Astrocyte (in vitro differentiated cells and primary cell): ENCODE measurements around the gene SEMA4G. TPM values are rescaled to one million over a fixed set of nuclear protein-coding genes. Genes with fewer than 3 reads are reported as not detected.

Experiments
- DNase-seq: peaks from one replicate; pipeline ENCODE4 v3.0.0-alpha.2; 2010; ENCODE audit warnings: low read depth
- FAIRE-seq: peaks from 2 replicates; lab custom pipeline; 2011; peaks lifted over from hg19 to GRCh38; lab: Jason Lieb, UNC
- H2AFZ ChIP-seq: 2 replicates; pipeline ENCODE4 v1.6.0; 2012; ENCODE audit warnings: low read depth, low read length, inconsistent platforms
- H3K27ac ChIP-seq: 2 replicates; pipeline ENCODE4 v1.5.1; 2011; ENCODE audit warnings: low read depth, low read length, inconsistent platforms
- H3K27me3 ChIP-seq: 2 replicates; pipeline ENCODE4 v1.6.0; 2011; ENCODE audit warnings: low read length, inconsistent platforms; ENCODE audit not compliant: insufficient read depth
- H3K36me3 ChIP-seq: 2 replicates; pipeline ENCODE4 v1.5.1; 2011; ENCODE audit warnings: low read length, inconsistent platforms; ENCODE audit not compliant: insufficient read depth
- H3K4me1 ChIP-seq: 2 replicates; pipeline ENCODE4 v1.5.1; 2011; ENCODE audit warnings: low read length, inconsistent platforms; ENCODE audit not compliant: insufficient read depth
- H3K4me2 ChIP-seq: 2 replicates; pipeline ENCODE4 v1.6.0; 2012; ENCODE audit warnings: low read length, inconsistent platforms
- H3K4me3 ChIP-seq: 2 replicates; pipeline ENCODE4 v1.5.1; 2011; ENCODE audit warnings: low read depth, mild to moderate bottlenecking, low read length, inconsistent platforms; ENCODE audit not compliant: insufficient read depth
- H3K79me2 ChIP-seq: 2 replicates; pipeline ENCODE4 v1.6.0; 2012; ENCODE audit warnings: mild to moderate bottlenecking, low read length, inconsistent platforms; ENCODE audit not compliant: insufficient read depth
- H3K9ac ChIP-seq: 2 replicates; pipeline ENCODE4 v1.6.0; 2012; ENCODE audit warnings: mild to moderate bottlenecking, low read length, inconsistent platforms
- H3K9me3 ChIP-seq: 2 replicates; pipeline ENCODE4 v1.5.1; 2012; ENCODE audit warnings: low read depth, mild to moderate bottlenecking, low read length, inconsistent platforms; ENCODE audit not compliant: insufficient read depth
- H4K20me1 ChIP-seq: 2 replicates; pipeline ENCODE4 v1.6.0; 2012; ENCODE audit warnings: low read length, inconsistent platforms; ENCODE audit not compliant: insufficient read depth
- H3K27ac Mint-ChIP-seq: one replicate; pipeline ENCODE4 v1.8.0; 2021; ENCODE audit warnings: mild to moderate bottlenecking, mixed read lengths; ENCODE audit not compliant: unreplicated experiment
- H3K27me3 Mint-ChIP-seq: one replicate; pipeline ENCODE4 v1.8.0; 2021; ENCODE audit warnings: low read depth, mixed read lengths; ENCODE audit not compliant: unreplicated experiment
- H3K36me3 Mint-ChIP-seq: one replicate; pipeline ENCODE4 v1.8.0; 2021; ENCODE audit warnings: low read depth, mixed read lengths; ENCODE audit not compliant: unreplicated experiment
- H3K4me1 Mint-ChIP-seq: one replicate; pipeline ENCODE4 v1.8.0; 2021; ENCODE audit warnings: low read depth, mixed read lengths; ENCODE audit not compliant: unreplicated experiment
- H3K4me3 Mint-ChIP-seq: one replicate; pipeline ENCODE4 v1.8.0; 2021; ENCODE audit warnings: mild to moderate bottlenecking, moderate library complexity, mixed read lengths; ENCODE audit not compliant: unreplicated experiment
- H3K9me3 Mint-ChIP-seq: one replicate; pipeline ENCODE4 v1.8.0; 2021; ENCODE audit warnings: mild to moderate bottlenecking, mixed read lengths; ENCODE audit not compliant: unreplicated experiment
- EZH2 ChIP-seq: IDR thresholded peaks from 2 replicates; pipeline ENCODE4 v1.6.1; 2012; ENCODE audit warnings: mild to moderate bottlenecking, low read length, inconsistent platforms; ENCODE audit not compliant: insufficient read depth
- total RNA-seq: library from RNA; stranded (reverse); gene quantifications from 2 replicates; pipeline ENCODE4 v1.2.1, GENCODE V29; 2021
- TF ChIP-seq, protein P1 (sequence below): IDR thresholded peaks from 2 replicates; pipeline ENCODE4 v1.5.1; 2011; ENCODE audit warnings: low read depth, mild to moderate bottlenecking, inconsistent platforms, low read length, moderate library complexity; ENCODE audit not compliant: insufficient read depth

SEMA4G gene
- total RNA-seq, 1 donor from 2014 or later, result 5.9 TPM

DNA sequence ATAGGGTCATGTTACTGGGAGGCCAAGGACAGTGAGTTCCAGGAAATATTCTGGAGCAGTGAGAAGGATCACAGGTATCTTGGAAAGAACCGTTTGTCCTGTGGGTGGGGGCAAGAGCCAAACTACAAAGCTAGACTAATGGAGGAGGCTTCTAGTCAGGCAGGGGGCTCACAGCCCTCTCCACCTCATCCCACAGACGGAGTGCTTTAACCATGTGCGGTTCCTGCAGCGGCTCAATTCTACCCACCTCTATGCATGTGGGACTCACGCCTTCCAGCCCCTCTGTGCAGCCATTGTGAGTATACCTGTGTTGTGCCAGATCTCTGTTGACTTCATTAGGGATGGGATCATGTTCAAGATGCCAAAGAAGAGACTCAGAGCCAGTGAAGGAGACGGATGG, 8.1 kb downstream of the SEMA4G start:
- Histone ChIP-seq H3K27me3 (no peaks in the 10 kb centered on the region), H3K4me2 (no peak overlapping the region), H2AFZ (no peak overlapping the region), H4K20me1 (no peaks in the 10 kb centered on the region), H3K9me3 (no peaks in the 10 kb centered on the region), H3K27ac (no peak overlapping the region), H3K4me1 (no peaks in the 10 kb centered on the region), H3K36me3 (no peaks in the 10 kb centered on the region), H3K9ac (no peak overlapping the region), H3K79me2 (no peaks in the 10 kb centered on the region), H3K4me3 (no peak overlapping the region)
- H3K4me1 Mint-ChIP-seq, result no peaks in the 10 kb centered on the region
- H3K4me3 Mint-ChIP-seq, result no peak overlapping the region
- peaks cover 18% of the 10 kb centered on the region for H3K36me3 Mint-ChIP-seq
- no peak overlapping the region for H3K27ac Mint-ChIP-seq
- no peak for FAIRE-seq
- H3K9me3 Mint-ChIP-seq, result no peaks in the 10 kb centered on the region
- TF ChIP-seq, protein P1, sequence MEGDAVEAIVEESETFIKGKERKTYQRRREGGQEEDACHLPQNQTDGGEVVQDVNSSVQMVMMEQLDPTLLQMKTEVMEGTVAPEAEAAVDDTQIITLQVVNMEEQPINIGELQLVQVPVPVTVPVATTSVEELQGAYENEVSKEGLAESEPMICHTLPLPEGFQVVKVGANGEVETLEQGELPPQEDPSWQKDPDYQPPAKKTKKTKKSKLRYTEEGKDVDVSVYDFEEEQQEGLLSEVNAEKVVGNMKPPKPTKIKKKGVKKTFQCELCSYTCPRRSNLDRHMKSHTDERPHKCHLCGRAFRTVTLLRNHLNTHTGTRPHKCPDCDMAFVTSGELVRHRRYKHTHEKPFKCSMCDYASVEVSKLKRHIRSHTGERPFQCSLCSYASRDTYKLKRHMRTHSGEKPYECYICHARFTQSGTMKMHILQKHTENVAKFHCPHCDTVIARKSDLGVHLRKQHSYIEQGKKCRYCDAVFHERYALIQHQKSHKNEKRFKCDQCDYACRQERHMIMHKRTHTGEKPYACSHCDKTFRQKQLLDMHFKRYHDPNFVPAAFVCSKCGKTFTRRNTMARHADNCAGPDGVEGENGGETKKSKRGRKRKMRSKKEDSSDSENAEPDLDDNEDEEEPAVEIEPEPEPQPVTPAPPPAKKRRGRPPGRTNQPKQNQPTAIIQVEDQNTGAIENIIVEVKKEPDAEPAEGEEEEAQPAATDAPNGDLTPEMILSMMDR, result no peak
- TF ChIP-seq EZH2, result no peak
- H3K27me3 Mint-ChIP-seq, result no peaks in the 10 kb centered on the region
- DNase-seq, result no peak

- FAIRE-seq (no peak), DNase-seq (no peak)
- Histone ChIP-seq H3K9ac (no peak overlapping the region), H3K27ac (no peak overlapping the region), H3K9me3 (no peaks in the 10 kb centered on the region), H3K36me3 (peaks cover 2% of the 10 kb centered on the region), H3K4me3 (no peak overlapping the region), H3K79me2 (no peaks in the 10 kb centered on the region), H2AFZ (no peak overlapping the region), H3K4me2 (no peak overlapping the region), H4K20me1 (no peaks in the 10 kb centered on the region), H3K27me3 (no peaks in the 10 kb centered on the region), H3K4me1 (no peaks in the 10 kb centered on the region)
- H3K27me3 Mint-ChIP-seq, result no peaks in the 10 kb centered on the region
- H3K4me1 Mint-ChIP-seq, result no peaks in the 10 kb centered on the region
- TF ChIP-seq EZH2, result no peak
- TF ChIP-seq, protein P1, result no peak
- H3K9me3 Mint-ChIP-seq, result no peaks in the 10 kb centered on the region
- no peak overlapping the region for H3K4me3 Mint-ChIP-seq
- no peak overlapping the region for H3K27ac Mint-ChIP-seq
- H3K36me3 Mint-ChIP-seq, result peaks cover 18% of the 10 kb centered on the region
These were observed 9.0 kb downstream of the SEMA4G start for GRCh38 chr10:100978121-100978900.

DNA sequence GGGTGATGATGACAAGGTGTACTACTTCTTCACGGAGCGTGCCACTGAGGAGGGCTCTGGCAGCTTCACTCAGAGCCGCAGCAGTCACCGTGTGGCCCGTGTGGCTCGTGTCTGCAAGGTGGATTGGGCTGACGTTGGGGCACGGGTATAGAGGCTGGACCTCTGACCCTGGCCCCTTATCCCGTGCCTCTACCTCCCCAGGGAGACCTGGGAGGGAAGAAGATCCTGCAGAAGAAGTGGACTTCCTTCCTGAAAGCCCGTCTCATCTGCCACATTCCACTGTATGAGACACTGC, 9.5 kb downstream of the SEMA4G start:
- no peaks in the 10 kb centered on the region for H3K9me3 Mint-ChIP-seq
- no peak overlapping the region for H3K4me2 ChIP-seq
- H3K4me3 ChIP-seq, result no peak overlapping the region
- H4K20me1 ChIP-seq, result no peaks in the 10 kb centered on the region
- H3K4me1 Mint-ChIP-seq, result no peaks in the 10 kb centered on the region
- H3K9ac ChIP-seq, result no peak overlapping the region
- no peaks in the 10 kb centered on the region for H3K27me3 Mint-ChIP-seq
- H3K36me3 ChIP-seq, result peaks cover 2% of the 10 kb centered on the region
- H3K9me3 ChIP-seq, result no peaks in the 10 kb centered on the region
- FAIRE-seq (no peak), DNase-seq (no peak)
- TF ChIP-seq EZH2, result no peak
- TF ChIP-seq, protein P1, result no peak
- no peak overlapping the region for H3K27ac Mint-ChIP-seq
- H3K36me3 Mint-ChIP-seq, result peaks cover 18% of the 10 kb centered on the region
- no peaks in the 10 kb centered on the region for H3K27me3 ChIP-seq
- no peaks in the 10 kb centered on the region for H3K79me2 ChIP-seq
- H3K4me3 Mint-ChIP-seq, result no peak overlapping the region
- no peak overlapping the region for H2AFZ ChIP-seq
- no peaks in the 10 kb centered on the region for H3K4me1 ChIP-seq
- no peak overlapping the region for H3K27ac ChIP-seq
